ENCODE data around the gene AP5B1.

GRCh38 chr11:65797711-65798110, 16.9 kb upstream of the AP5B1 start:
- TF ChIP-seq, protein P1, sequence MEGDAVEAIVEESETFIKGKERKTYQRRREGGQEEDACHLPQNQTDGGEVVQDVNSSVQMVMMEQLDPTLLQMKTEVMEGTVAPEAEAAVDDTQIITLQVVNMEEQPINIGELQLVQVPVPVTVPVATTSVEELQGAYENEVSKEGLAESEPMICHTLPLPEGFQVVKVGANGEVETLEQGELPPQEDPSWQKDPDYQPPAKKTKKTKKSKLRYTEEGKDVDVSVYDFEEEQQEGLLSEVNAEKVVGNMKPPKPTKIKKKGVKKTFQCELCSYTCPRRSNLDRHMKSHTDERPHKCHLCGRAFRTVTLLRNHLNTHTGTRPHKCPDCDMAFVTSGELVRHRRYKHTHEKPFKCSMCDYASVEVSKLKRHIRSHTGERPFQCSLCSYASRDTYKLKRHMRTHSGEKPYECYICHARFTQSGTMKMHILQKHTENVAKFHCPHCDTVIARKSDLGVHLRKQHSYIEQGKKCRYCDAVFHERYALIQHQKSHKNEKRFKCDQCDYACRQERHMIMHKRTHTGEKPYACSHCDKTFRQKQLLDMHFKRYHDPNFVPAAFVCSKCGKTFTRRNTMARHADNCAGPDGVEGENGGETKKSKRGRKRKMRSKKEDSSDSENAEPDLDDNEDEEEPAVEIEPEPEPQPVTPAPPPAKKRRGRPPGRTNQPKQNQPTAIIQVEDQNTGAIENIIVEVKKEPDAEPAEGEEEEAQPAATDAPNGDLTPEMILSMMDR (conservative IDR thresholded peaks at IDR 0.05; ENCODE audit: low read depth, low read length), result no peak
- TF ChIP-seq EZH2 (IDR thresholded peaks at IDR 0.05; ENCODE audit: low read length, unreplicated experiment) (no peak), EZH2phosphoT487 (IDR thresholded peaks at IDR 0.05; ENCODE audit: borderline replicate concordance, low read length) (no peak)
